ENCODE measurements around the gene GARIN1A.

DNA sequence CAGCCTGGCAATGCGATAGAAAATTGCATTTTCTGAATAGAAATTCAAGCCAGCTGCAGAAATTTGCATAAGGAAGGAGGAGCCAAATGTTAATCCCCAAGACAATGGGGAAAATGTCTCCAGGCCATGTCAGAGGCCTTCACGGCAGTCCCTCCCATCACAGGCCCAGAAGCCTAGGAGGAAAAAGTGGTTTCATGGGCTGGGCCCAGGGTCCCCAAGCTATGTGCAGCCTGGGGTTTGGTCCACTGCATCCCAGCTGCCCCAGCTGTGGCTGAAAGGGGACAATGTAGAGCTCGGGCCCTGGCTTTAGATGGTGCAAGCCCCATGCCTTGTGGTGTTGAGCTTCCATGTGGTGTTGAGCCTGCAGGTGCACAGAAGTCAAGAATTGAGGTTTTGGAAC, 10.0 kb upstream of the GARIN1A start:
- TF ChIP-seq CTCF (conservative IDR thresholded peaks at IDR 0.05) (no peak), EZH2 (IDR thresholded peaks at IDR 0.05; ENCODE audit: low read depth) (no peak)
